Panc1 (cell line): ENCODE measurements around the gene DYNLT1. TPM values are rescaled to one million over a fixed set of nuclear protein-coding genes. Genes with fewer than 3 reads are reported as not detected.

Experiments
- ATAC-seq: fragments of 200-7000 bp; cut with Tn5 transposase; 2 replicates; pipeline ENCODE4 v1.9.1; 2020; ENCODE audit warnings: mild to moderate bottlenecking, moderate library complexity
- BruUV-seq: library from RNA; stranded (reverse); fragments of 400-500 nt; replicated peaks from 2 replicates; lab custom pipeline; 2021; lab: Mats Ljungman, UMichigan
- CTCF ChIA-PET: fragments of 300-600 bp; sonication (Branson Sonifier 250); formaldehyde crosslinking; loops from one replicate; lab custom pipeline; 2022; ENCODE audit warnings: antibody characterized with exemption; lab: Charles Lee
- POLR2A ChIA-PET: fragments of 300-600 bp; sonication (Branson Sonifier 250); formaldehyde crosslinking; loops from one replicate; lab custom pipeline; 2022; ENCODE audit warnings: antibody characterized with exemption; lab: Charles Lee
- DNase-seq: peaks from one replicate; pipeline ENCODE4 v3.0.0-alpha.2; 2010; ENCODE audit warnings: low read depth, low spot score
- H3K27ac ChIP-seq: 2 replicates; pipeline ENCODE4 v1.5.1; 2011; ENCODE audit warnings: mild to moderate bottlenecking, low read length, inconsistent platforms
- H3K27me3 ChIP-seq: fragments of 200-500 bp; sonication (Bioruptor generic); 2 replicates; pipeline ENCODE4 v1.6.0; 2014; ENCODE audit warnings: low read length, inconsistent platforms; ENCODE audit not compliant: control insufficient read depth, insufficient read depth
- H3K36me3 ChIP-seq: fragments of 200-500 bp; sonication (Bioruptor generic); 2 replicates; pipeline ENCODE4 v1.5.1; 2014; ENCODE audit warnings: inconsistent platforms, mild to moderate bottlenecking, low read length, moderate library complexity; ENCODE audit not compliant: control insufficient read depth, insufficient read depth
- H3K4me1 ChIP-seq: 2 replicates; pipeline ENCODE4 v1.5.1; 2011; ENCODE audit warnings: inconsistent platforms, mild to moderate bottlenecking, low read length, moderate library complexity; ENCODE audit not compliant: control insufficient read depth, insufficient read depth
- H3K4me3 ChIP-seq, 2 experiments: 2 replicates each; pipeline ENCODE4 v1.5.1; 2011 to 2012; ENCODE audit warnings: low read depth in 2 of 2, low read length in 2 of 2, mild to moderate bottlenecking in 2 of 2, inconsistent platforms in 1 of 2, moderate library complexity in 1 of 2
- H3K9me3 ChIP-seq: fragments of 200-500 bp; sonication (Bioruptor generic); 2 replicates; pipeline ENCODE4 v1.5.1; 2014; ENCODE audit warnings: low read depth, mild to moderate bottlenecking, inconsistent platforms, low read length, moderate library complexity; ENCODE audit not compliant: control insufficient read depth, insufficient read depth
- POLR2AphosphoS5 ChIP-seq: IDR thresholded peaks from 2 replicates; pipeline ENCODE4 v1.6.1; 2012; ENCODE audit warnings: mild to moderate bottlenecking, low read depth, low read length, moderate library complexity
- SIN3A ChIP-seq: IDR thresholded peaks from 2 replicates; pipeline ENCODE4 v1.6.1; 2012; ENCODE audit warnings: low read depth, mild to moderate bottlenecking, low read length, moderate library complexity, borderline replicate concordance; ENCODE audit not compliant: insufficient read depth
- TCF7L2 ChIP-seq: IDR thresholded peaks from 2 replicates; pipeline ENCODE4 v1.6.1; 2011; ENCODE audit warnings: mild to moderate bottlenecking, low read depth, low read length, inconsistent platforms
- in situ Hi-C: cut with HindIII; loops from 2 replicates; pipeline ENCODE4 v1.10.0; 2016; ENCODE audit warnings: low sequenced_read_pairs, low pct_unique_long_range_greater_than_20kb
- intact Hi-C: fragments of 100-400 bp; cut with micrococcal nuclease; formaldehyde crosslinking; loops from one replicate; pipeline ENCODE4 v1.10.0; 2022; ENCODE audit not compliant: unreplicated experiment
- total RNA-seq: library from RNA; stranded (reverse); gene quantifications from one replicate; pipeline ENCODE4 v1.2.1, GENCODE V29; 2021; ENCODE audit not compliant: unreplicated experiment
- TF ChIP-seq, protein P1 (sequence below), 2 experiments: IDR thresholded peaks; 2 replicates each; pipeline ENCODE4 v1.6.1; 2011 to 2012; ENCODE audit warnings: low read depth in 2 of 2, control low read depth in 1 of 2, low read length in 1 of 2, mild to moderate bottlenecking in 1 of 2, moderate library complexity in 1 of 2; ENCODE audit not compliant: insufficient read depth in 1 of 2
- TF ChIP-seq, protein P2 (sequence below): fragments of 450-650 bp; IDR thresholded peaks from 2 replicates; pipeline ENCODE4 v1.5.1; 2017; ENCODE audit warnings: mild to moderate bottlenecking

DYNLT1 gene
- total RNA-seq, 1 experiment from 2014 or later = 137 TPM

DNA sequence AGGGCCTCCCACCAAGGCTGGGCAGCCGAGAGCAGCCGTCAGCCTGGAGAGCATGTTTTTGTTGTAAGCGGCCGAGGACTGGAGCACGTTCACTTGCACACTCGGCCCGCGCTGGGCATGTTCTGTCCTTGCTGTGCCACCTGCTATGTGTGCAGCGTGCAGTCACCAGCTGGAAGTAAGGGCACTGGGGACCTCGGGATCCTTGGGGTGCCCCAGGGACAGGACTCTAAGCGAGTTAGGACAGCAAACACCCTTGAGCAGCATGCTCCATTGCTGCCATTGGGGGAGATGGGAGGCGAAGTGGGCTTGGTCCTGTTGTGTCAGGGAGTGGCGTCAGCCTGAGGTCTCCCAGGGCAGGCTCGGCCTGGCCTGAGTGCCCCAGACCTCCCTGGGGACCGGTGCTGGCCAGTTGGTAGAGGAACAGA, 18.6 kb downstream of the DYNLT1 start:
- Histone ChIP-seq H3K4me1 (no peaks in the 10 kb centered on the region), H3K9me3 (no peaks in the 10 kb centered on the region), H3K27ac (no peak overlapping the region), H3K27me3 (no peaks in the 10 kb centered on the region), H3K4me3 (no peak overlapping the region), H3K36me3 (peaks cover 10% of the 10 kb centered on the region)
- BruUV-seq = no TSS peak
- in situ Hi-C loops = no loop called here
- ATAC-seq (no peak), DNase-seq (no peak)
- intact Hi-C loops = no loop called here
- CTCF ChIA-PET = no interaction called here
- POLR2A ChIA-PET = no interaction called here
- TF ChIP-seq, protein P1, sequence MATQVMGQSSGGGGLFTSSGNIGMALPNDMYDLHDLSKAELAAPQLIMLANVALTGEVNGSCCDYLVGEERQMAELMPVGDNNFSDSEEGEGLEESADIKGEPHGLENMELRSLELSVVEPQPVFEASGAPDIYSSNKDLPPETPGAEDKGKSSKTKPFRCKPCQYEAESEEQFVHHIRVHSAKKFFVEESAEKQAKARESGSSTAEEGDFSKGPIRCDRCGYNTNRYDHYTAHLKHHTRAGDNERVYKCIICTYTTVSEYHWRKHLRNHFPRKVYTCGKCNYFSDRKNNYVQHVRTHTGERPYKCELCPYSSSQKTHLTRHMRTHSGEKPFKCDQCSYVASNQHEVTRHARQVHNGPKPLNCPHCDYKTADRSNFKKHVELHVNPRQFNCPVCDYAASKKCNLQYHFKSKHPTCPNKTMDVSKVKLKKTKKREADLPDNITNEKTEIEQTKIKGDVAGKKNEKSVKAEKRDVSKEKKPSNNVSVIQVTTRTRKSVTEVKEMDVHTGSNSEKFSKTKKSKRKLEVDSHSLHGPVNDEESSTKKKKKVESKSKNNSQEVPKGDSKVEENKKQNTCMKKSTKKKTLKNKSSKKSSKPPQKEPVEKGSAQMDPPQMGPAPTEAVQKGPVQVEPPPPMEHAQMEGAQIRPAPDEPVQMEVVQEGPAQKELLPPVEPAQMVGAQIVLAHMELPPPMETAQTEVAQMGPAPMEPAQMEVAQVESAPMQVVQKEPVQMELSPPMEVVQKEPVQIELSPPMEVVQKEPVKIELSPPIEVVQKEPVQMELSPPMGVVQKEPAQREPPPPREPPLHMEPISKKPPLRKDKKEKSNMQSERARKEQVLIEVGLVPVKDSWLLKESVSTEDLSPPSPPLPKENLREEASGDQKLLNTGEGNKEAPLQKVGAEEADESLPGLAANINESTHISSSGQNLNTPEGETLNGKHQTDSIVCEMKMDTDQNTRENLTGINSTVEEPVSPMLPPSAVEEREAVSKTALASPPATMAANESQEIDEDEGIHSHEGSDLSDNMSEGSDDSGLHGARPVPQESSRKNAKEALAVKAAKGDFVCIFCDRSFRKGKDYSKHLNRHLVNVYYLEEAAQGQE (IDR thresholded peaks at IDR 0.05; ENCODE audit: insufficient read depth in 1 of 2, low read depth in 2 of 2, low read length in 1 of 2) = no peak
- TF ChIP-seq SIN3A (no peak), TCF7L2 (no peak), POLR2AphosphoS5 (no peak)
- TF ChIP-seq, protein P2, sequence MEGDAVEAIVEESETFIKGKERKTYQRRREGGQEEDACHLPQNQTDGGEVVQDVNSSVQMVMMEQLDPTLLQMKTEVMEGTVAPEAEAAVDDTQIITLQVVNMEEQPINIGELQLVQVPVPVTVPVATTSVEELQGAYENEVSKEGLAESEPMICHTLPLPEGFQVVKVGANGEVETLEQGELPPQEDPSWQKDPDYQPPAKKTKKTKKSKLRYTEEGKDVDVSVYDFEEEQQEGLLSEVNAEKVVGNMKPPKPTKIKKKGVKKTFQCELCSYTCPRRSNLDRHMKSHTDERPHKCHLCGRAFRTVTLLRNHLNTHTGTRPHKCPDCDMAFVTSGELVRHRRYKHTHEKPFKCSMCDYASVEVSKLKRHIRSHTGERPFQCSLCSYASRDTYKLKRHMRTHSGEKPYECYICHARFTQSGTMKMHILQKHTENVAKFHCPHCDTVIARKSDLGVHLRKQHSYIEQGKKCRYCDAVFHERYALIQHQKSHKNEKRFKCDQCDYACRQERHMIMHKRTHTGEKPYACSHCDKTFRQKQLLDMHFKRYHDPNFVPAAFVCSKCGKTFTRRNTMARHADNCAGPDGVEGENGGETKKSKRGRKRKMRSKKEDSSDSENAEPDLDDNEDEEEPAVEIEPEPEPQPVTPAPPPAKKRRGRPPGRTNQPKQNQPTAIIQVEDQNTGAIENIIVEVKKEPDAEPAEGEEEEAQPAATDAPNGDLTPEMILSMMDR = no peak

DNA sequence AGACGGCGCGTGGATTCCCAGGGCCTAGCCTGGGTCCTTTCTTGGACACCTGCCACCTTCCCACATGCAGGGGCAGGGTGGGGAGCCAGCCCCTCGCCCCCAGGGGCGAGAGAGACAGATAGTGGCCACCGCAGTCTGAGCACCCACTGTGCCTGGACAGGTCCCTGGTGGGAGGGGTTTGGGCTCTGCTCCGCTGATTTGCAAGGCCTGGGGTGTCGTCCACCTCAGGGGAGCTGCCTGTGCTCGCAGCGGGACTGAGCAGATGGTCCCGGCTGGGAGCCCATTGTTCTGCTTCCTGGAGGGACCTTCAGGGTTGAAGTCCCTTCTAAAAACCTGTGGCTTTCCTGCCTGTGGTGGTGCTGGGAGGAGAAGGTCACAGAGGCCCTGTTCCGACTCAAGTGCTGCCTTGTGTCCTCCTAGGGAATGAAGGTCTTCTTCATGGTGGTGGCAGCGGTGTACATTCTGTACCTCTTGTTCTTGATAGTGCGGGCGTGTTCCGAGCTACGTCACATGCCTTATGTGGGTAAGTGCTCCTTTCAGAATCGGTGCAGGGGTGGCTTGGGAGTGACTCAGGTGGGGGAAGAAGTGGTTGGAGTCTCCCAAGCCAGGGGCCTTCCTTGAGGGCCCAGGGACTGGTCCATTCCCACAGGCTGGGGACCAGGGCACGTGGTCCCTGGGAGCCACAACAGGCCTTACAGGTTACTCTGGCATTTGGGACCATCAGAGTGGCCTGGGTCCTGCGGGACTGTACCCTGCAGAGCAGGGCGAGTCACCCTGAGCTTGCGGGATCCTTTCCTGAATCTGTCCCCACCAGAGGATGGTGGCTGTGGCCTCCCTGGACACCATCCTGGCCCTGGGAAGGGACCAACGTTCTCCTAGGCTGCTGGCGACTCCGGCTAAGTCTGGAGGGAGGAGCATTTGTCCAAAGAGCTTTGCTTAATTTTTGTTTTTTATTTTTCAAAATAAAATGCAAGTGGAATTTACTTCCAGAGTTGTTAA, 19.6 kb downstream of the DYNLT1 start:
- ChIA-PET CTCF (no interaction called here), POLR2A (no interaction called here)
- no peaks in the 10 kb centered on the region for H3K4me1 ChIP-seq
- no TSS peak for BruUV-seq
- no peak for ATAC-seq
- no peaks in the 10 kb centered on the region for H3K27me3 ChIP-seq
- no peak for TF ChIP-seq TCF7L2
- H3K27ac ChIP-seq = no peak overlapping the region
- in situ Hi-C loops (no loop called here), intact Hi-C loops (no loop called here)
- DNase-seq = no peak
- peaks cover 10% of the 10 kb centered on the region for H3K36me3 ChIP-seq
- no peaks in the 10 kb centered on the region for H3K9me3 ChIP-seq
- H3K4me3 ChIP-seq = no peak overlapping the region
